GM12892 (cell line): ENCODE measurements around the gene PNKD.

Experiments
- POLR2A ChIP-seq: IDR thresholded peaks from 2 replicates; pipeline ENCODE4 v1.6.1; 2011; ENCODE audit warnings: low read depth, low read length, control low read depth
- POLR2AphosphoS5 ChIP-seq: IDR thresholded peaks from 2 replicates; pipeline ENCODE4 v1.6.1; 2011; ENCODE audit warnings: low read depth, low read length, control low read depth

DNA sequence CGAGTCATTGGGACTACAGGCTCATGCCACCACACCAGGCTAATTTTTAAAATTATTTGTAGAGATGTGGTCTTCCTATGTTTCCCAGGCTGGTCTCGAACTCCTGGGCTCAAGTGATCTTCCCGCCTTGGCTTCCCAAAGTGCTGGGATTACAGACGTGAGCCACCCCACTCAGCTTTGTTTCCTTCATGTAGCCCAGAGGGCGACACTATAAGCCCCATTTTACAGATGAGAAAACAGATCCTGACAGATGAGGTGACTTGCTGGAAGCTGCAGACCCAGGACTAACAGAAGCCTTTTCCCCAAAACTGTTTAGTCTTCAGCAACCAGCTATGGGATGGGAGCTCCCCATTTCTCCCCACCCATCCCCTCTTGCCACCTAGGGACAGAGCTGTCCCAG lies 122.1 kb downstream of the PNKD start:
- no peak for TF ChIP-seq POLR2A
- TF ChIP-seq POLR2AphosphoS5: no peak
